Heart left ventricle (tissue), 13 donors: ENCODE results near the gene ANXA8.

ENCODE experiments used
- CTCF ChIP-seq, 12 donors: fragments of 200-600 bp; sonication (generic) in 4 of 12; IDR thresholded peaks; one replicate each; pipeline versions ENCODE4 v1.5.0 to v1.8.0; 2018 to 2022; ENCODE audit warnings: antibody characterized with exemption in 12 of 12, mild to moderate bottlenecking in 5 of 12
- POLR2A ChIP-seq, 2 donors: fragments of 450-650 bp; IDR thresholded peaks; one replicate each; pipeline ENCODE4 v1.6.1; 2017; ENCODE audit warnings: antibody characterized with exemption in 2 of 2, mild to moderate bottlenecking in 2 of 2, moderate library complexity in 2 of 2
- donor health status: ischemic (EF 13 %, LVEDD 7.1; RV severe dilation, severe dysfunction).
- donor health status: DM: no; HTN: yes; CAD: no.
- donor health status: DM: no; HTN: no; CAD: no.
- donor health status: ischemic (EF 25% LVEDD 6.9; RV normal size, moderate dysfunction).
- donor health status: ischemic (EF 25% LVEDD 5.7; RV mildly dilated, moderate dysfunction).
- donor health status: ischemic (EF 35%, LVEDD 5.7; RV mildly dilated, moderate dysfunction).
- donor health status: nonischemic (EF 11% LVEDD 7.7; RV severe dilation, severe dysfunction).
- donor health status: DM: yes; HTN: yes; CAD: no.
- donor health status: PGD.
- donor health status: ischemic (EF 29% LVEDD 5.4; RV normal size, mild dysfunction).
- donor health status: nonischemic (EF 23%, LVEDD 6.1; RV moderate dilation, normal function).

GRCh38 chr10:47456079-47456785 is 27.7 kb downstream of the ANXA8 start:
- TF ChIP-seq CTCF (IDR thresholded peaks at IDR 0.05) (no peak), POLR2A (IDR thresholded peaks at IDR 0.05) (no peak)
